NCI-H2196 (cell line): ENCODE results near the gene NSDHL.

Experiments
- DNase-seq: peaks from one replicate; lab custom pipeline; 2025; ENCODE audit not compliant: unreplicated experiment; lab: John Stamatoyannopoulos, UW

The NSDHL gene

GRCh38 chrX:152892999-152893891 lies 62.4 kb downstream of the NSDHL start:
- no peak for DNase-seq

GRCh38 chrX:152893980-152894610 lies 63.2 kb downstream of the NSDHL start:
- DNase-seq = no peak

- no peak for DNase-seq
Measured at GRCh38 chrX:152895121-152895520, 64.3 kb downstream of the NSDHL start.

DNA sequence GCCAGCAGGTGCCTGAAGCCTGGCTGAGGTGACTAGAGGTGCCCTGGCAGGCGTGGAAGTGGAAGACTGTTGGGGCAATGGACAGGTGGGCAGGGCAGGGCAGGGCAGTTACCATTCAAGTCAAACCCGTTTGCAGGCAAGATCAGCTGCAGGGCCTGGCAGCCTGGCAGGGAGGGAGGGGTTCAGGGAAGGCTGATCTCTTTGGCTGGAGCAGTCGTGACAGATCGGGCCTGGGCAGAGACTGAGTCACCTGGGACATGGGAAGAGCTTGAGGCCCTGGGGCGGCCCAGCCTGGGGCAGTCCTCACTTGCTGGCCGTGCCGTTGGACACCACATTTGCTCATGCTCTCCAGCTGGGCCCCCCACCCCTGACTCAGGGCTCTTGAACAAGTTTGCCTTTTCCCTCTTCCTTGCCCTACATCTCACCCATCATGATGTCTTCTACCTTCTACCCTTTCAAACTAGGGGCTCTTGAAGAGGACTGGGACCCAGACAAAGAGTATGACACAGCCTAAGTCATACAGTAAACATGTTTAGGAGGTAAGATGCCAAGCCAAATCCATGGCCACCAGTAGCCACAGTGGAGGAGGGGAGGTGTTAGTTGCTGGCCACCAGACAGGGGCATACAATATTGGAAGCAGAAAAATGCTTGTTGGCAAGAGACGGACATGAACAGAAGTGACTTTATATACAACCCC lies 65.0 kb downstream of the NSDHL start:
- no peak for DNase-seq

GRCh38 chrX:152896450-152896849 lies 65.6 kb downstream of the NSDHL start:
- no peak for DNase-seq

DNA sequence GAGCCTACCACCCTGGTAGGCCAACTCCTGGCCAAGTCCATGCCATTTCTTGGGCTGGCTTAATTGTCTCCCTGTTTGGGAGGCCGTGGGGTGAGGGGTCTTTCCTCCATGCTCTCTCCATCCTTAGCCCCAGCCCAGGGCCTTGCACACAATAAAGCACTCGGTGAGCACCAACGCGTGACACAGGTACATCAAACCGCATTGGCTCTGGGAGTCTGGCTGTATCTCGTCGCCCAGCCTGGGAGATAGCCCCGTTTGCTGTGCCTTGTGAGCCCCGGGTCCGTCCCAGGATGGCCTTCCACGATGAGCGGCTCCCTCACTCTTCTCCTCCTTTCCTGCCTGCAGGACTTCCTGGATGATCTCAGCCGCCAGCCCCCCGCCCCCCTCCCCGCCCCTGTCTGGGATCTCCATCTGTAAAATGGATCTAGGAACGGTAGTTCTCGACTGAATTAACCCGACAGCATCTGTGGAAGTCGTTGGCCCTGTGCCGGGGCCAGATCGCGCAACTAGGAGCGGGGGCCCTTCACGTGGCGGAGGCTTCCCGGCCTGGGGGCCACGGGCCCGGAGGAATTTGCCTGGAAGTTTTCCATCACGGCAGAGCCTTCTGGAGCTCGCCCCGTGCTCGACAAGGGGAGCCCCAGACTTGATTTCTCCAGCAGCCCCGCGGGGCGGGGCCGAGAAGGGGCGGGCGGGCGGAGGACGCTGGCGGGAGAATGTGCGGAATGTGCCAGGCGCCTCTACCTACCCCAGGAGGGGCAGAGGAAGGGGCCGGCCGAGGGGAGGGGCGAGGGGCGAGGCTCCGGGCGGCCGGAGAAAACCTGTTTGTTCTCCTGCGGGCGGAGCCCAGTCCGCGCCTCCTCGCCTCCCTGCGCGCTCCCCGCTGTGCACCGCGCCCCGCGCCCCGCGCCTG lies 66.6 kb downstream of the NSDHL start, which contains the start of gene ZNF185:
Gene ZNF185, plus strand, starts transcription at position 846 of the 910 bp plus-strand sequence. CDS start 16,423 bp downstream, outside the sequence.
- DNase-seq = no peak

GRCh38 chrX:152898442-152898841 lies 67.6 kb downstream of the NSDHL start:
- no peak for DNase-seq

DNA sequence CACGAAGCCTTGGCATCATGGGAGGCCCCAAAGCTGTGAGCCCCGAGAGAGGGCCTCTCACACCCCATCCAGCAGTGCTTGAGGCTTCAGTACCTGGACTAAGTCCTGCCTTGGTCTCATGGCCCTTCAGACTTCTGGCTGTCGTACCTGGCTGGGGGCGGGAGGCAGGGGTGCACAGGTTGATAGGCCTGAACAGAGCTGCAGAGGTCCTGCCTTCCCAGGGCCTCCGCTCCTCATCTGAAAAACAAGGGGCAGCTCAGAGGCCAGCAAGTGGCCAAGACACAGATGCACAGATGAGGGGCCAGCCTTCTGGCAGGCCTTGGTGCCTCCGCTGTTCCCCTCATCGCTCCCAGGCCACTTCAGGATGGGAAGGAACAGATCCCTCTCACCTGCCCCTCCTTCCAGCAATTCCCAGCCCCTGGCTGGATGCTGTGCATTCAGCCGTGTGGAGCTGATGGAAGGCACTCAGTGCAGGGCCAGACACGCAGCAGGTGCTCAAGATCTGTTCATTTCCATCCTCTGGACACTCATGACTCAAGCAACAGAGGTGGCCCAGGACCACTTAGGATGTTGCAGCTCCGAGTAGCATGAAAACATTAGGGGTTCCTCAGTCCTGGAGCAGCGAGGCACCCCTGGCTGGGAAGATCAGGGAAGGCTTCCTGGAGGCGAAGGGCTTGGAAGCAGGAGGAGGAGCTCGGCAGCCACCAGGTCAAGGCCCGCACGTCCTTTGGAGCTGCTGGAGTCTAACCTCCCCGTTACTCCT lies 68.4 kb downstream of the NSDHL start:
- no peak for DNase-seq

- DNase-seq = no peak
Measured at GRCh38 chrX:152899874-152900719, 69.2 kb downstream of the NSDHL start.

GRCh38 chrX:152900937-152901445 lies 70.1 kb downstream of the NSDHL start:
- no peak for DNase-seq

GRCh38 chrX:152901816-152902501 lies 71.1 kb downstream of the NSDHL start:
- no peak for DNase-seq

DNA sequence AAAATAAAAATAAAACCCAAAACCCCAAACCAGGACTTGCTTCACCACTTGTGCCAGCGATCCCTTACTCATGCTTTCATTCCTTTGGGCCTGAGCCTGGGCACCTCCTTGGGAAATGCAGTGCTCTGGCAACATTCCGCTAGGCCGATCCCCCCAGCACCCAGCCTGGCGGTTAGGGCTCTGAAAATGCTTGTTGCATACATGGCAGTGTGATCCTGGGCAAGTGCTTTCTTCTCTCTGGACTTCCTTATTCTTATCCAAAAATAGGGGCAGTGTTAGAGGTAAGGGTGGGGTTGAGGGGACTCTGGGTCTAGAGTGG lies 71.6 kb downstream of the NSDHL start:
- DNase-seq = no peak

- no peak for DNase-seq
Measured at GRCh38 chrX:152903589-152903988, 72.7 kb downstream of the NSDHL start.

DNA sequence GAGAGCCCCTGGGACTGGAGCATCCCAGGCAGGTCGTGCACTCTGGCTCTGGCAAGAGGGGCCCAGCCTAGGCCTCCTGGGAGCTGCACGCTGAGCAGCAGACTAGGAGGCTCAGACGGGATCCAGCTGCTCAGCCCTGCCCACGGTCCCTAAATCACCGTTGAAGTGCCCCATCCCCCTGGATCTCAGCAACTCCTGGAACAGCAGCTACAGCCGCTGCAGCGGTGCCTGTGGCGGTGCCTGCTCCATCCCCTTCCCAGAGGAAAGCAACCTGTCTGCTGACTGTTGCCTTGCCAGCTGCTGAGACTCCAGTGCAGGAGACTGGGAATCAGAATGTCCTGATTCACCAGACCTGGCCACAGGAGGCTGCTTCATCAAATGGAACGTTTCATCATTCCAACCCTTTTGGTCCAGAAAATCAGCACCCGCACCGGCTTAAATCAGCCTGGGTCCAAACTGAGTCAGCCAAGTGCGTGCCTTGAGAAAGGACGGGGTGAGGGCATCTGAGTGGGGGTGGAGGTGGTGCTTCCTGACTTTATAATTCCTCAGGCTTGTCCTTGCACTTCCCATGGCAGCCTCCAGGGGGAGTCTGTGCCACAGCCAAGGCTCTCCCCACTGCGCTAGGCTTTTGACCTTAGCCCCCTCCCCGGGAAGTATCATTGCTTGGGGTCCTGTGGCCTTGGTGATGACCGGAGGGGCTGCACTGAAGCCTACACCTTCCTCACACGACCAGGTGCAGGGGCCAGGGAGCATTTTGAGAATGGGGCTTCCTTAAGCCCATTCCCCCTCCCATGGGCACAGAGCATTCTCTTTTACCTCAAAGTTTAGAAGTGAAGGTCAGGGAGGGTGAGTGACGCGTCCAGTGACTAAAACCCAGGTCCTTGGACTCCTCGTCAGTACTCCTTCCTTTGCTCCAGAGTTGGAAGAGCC lies 73.6 kb downstream of the NSDHL start:
- DNase-seq = no peak

- no peak for DNase-seq
Measured at GRCh38 chrX:152905081-152905420, 74.2 kb downstream of the NSDHL start.

GRCh38 chrX:152907084-152907651 lies 76.3 kb downstream of the NSDHL start:
- no peak for DNase-seq

- no peak for DNase-seq
Measured at GRCh38 chrX:152908486-152908885, 77.6 kb downstream of the NSDHL start.
